ENCODE data around the gene BZW2.

The BZW2 gene

GRCh38 chr7:16645593-16646471, at the start of gene BZW2, which contains the start of gene ANKMY2:
TSS of gene BZW2 (plus strand) at chr7:16646181. CDS start at chr7:16665444, 19,263 bp downstream.
TSS of gene ANKMY2 (minus strand) at chr7:16645754. CDS start at chr7:16645573, 181 bp downstream.
- peak; percentile 98 for DNase-seq (ENCODE audit: low read depth)

GRCh38 chr7:16598015-16598414, 48.0 kb upstream of the BZW2 start:
- no peak for DNase-seq (ENCODE audit: low read depth)

- no peak for DNase-seq (ENCODE audit: low read depth)
These were observed 46.1 kb upstream of the BZW2 start for GRCh38 chr7:16599860-16600259.

GRCh38 chr7:16603633-16604032, 42.3 kb upstream of the BZW2 start:
- no peak for DNase-seq (ENCODE audit: low read depth)

GRCh38 chr7:16604054-16604453, 41.9 kb upstream of the BZW2 start:
- peak; percentile 18 for DNase-seq (ENCODE audit: low read depth)

GRCh38 chr7:16606704-16607103, 39.3 kb upstream of the BZW2 start:
- no peak for DNase-seq (ENCODE audit: low read depth)

- no peak for DNase-seq (ENCODE audit: low read depth)
These were observed 36.0 kb upstream of the BZW2 start for GRCh38 chr7:16609842-16610450.

- DNase-seq (ENCODE audit: low read depth) = no peak
These were observed 34.3 kb upstream of the BZW2 start for GRCh38 chr7:16611711-16612110.

- no peak for DNase-seq (ENCODE audit: low read depth)
These were observed 30.8 kb upstream of the BZW2 start for GRCh38 chr7:16615228-16615627.

GRCh38 chr7:16616122-16616521, 29.9 kb upstream of the BZW2 start:
- DNase-seq (ENCODE audit: low read depth) = no peak

GRCh38 chr7:16616542-16616941, 29.4 kb upstream of the BZW2 start:
- no peak for DNase-seq (ENCODE audit: low read depth)

GRCh38 chr7:16619979-16620408, 26.0 kb upstream of the BZW2 start:
- no peak for DNase-seq (ENCODE audit: low read depth)

- no peak for DNase-seq (ENCODE audit: low read depth)
These were observed 19.6 kb upstream of the BZW2 start for GRCh38 chr7:16626388-16626787.

- DNase-seq (ENCODE audit: low read depth) = peak; percentile 49
These were observed 18.7 kb upstream of the BZW2 start for GRCh38 chr7:16627236-16627635.

GRCh38 chr7:16630654-16631053, 15.3 kb upstream of the BZW2 start:
- DNase-seq (ENCODE audit: low read depth) = no peak

- DNase-seq (ENCODE audit: low read depth) = peak; percentile 91
These were observed 11.7 kb upstream of the BZW2 start for GRCh38 chr7:16634271-16634738.

- peak; percentile 94 for DNase-seq (ENCODE audit: low read depth)
These were observed 9.4 kb upstream of the BZW2 start for GRCh38 chr7:16636555-16637101.

- peak; percentile 72 for DNase-seq (ENCODE audit: low read depth)
These were observed 8.6 kb upstream of the BZW2 start for GRCh38 chr7:16637379-16637778.

GRCh38 chr7:16638282-16639280, 7.4 kb upstream of the BZW2 start:
- peak; percentile 16 for DNase-seq (ENCODE audit: low read depth)

- no peak for DNase-seq (ENCODE audit: low read depth)
These were observed 1.8 kb upstream of the BZW2 start for GRCh38 chr7:16644157-16644556.

Measured in fibroblast of gingiva (primary cell).